Activated CD4-positive, alpha-beta T cell treated with anti-CD3 and anti-CD28 coated beads, Interleukin-10, Interleukin-2, amounts not matched to agents 100 ng/mL and 50 ng/mL, durations not matched to agents 16 hours and 8 hours (primary cell): ENCODE results near the gene HSP90AA1.
A peak's percentile ranks its signal among the peaks of the same experiment; 100 is the strongest.

Source experiments
- DNase-seq: peaks from one replicate; pipeline ENCODE4 v3.0.0-alpha.2; 2020

HSP90AA1 gene

GRCh38 chr14:102063808-102064429, 22.9 kb downstream of the HSP90AA1 start:
- DNase-seq: no peak

DNA sequence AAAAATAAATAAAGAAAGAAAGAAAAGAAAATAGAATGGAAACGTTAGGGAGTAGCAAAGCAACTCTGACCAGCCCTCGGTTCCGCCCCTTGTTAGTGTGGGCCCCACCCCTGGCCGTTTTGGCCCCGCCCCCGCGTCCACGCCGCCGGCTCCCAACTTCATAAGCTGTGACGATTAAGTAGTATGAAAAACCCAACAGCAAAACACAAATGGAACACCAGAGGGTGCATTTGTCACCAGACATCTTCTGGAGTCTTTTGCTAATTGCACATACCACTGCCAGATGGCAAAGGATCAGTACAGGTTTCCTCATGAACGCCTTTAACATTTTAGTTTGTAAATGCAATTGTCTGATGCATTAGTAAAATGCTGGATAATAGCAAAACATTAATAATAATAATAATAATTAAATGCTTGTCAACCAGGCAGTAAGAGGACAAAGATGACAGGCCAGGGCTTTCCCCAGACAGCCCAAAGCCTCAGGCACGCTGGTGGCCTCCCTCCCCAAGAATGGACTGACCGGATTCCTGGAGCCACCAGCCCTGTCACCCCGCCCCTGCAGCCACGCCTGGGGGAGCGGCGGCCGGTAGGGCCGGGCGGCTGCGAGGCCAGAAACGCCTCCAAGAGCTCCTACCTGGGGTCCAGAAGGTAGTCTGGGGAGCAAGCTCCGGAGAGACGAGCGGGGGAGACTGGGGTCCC, 23.6 kb downstream of the HSP90AA1 start:
- DNase-seq: peak; percentile 83

- no peak for DNase-seq
Observed at GRCh38 chr14:102058961-102059360, 27.9 kb downstream of the HSP90AA1 start.

GRCh38 chr14:102058146-102058545, 28.7 kb downstream of the HSP90AA1 start:
- DNase-seq: no peak

DNA sequence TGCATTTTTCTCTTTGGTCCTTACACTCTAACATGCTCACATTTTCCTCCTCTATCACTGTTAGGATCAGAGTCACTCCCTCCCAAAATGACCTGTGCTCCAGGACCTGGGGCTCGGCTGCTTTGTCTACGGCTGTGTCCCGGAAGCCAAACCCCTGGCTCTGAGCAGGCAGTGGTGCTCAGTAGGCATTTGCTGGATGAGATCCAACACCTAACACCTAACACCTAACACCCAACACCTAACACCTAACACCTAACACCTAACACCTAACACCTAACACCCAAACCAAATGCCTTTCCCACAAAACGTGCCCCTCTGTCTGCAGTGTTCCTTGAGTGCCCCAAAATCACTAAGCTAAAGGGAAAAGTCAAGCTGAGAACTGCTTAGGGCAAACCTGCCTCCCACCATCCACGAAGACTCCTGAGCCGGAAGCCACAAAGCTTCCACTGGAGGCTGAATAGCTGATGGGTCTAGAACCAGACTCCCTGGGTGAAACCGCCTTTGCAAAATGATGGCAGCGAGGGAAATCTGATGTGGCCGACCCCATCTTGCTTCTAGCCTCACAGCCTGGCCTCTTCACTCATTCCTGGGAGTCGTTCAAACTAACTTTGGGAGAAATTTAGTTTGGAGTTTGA, 29.2 kb downstream of the HSP90AA1 start:
- DNase-seq: no peak

- no peak for DNase-seq
Observed at GRCh38 chr14:102056694-102057442, 30.0 kb downstream of the HSP90AA1 start.

- DNase-seq: no peak
Observed at GRCh38 chr14:102055181-102055901, 31.5 kb downstream of the HSP90AA1 start.

GRCh38 chr14:102052522-102052921, 34.3 kb downstream of the HSP90AA1 start:
- DNase-seq: no peak

DNA sequence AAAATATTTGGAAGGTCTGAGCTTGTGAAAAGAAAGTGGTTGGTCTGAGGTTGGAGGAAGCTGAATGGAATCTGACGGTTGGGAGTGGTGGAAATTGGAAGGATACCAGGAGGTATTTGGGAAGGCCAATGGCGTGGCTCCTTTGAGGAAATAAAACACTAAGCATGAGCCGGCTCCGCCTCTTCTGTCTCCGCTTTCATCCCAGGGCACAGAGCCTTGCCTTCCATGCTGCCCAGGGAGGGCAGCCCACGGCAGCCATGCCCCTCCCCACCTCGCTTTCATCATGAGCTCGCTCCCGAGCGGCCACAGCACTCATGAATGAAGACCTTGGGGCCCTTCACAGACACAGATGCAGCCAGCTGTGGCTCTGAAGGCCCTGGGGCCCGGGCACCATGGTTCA, 36.2 kb downstream of the HSP90AA1 start:
- DNase-seq: no peak

GRCh38 chr14:102050026-102050405, 36.8 kb downstream of the HSP90AA1 start:
- DNase-seq: no peak

- no peak for DNase-seq
Observed at GRCh38 chr14:102049258-102050025, 37.4 kb downstream of the HSP90AA1 start.

GRCh38 chr14:102047808-102048540, 38.9 kb downstream of the HSP90AA1 start:
- no peak for DNase-seq

DNA sequence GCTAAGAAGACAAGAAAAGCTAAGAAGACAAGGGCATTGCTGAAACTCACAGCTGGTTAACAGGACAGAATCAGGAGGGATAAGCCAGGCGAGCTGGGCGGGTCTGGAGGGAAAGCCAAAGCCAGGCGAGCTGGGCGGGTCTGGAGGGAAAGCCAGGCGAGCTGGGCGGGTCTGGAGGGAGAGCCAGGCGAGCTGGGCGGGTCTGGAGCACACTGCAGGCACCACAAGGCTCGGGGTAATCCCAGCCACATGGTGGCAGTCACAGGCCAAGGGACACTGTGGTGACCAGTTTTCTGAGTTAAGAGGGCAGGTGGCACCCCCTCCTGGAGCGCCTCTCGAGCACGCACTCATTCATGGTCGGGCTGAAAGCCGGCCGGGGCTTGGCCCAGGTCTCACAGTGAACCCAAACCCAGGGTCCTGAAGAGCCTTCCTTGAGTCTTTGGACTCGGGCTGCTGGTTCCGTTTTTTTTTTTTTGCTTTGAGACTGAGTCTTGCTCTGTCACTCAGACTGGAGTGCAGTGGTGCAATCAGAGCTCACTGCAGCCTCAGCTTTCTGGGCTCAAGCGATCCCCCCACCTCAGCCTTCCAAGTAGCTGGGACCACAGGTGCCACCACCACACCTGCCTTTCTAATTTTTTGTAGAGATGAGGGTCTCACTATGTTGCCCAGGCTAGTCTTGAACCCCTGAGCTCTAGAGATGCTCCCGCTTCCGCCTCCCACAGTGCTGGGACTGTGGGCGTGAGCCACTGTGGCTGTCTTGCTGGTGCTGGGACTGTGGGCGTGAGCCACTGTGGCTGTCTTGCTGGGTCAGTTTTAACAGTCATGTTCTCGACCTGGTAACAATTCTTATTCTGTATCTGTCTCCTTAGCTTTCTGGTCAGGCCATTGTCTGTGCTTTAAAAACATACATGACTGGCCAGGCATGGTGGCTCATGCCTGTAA, 40.2 kb downstream of the HSP90AA1 start:
- peak; percentile 36 for DNase-seq

GRCh38 chr14:102044566-102044965, 42.3 kb downstream of the HSP90AA1 start:
- no peak for DNase-seq

DNA sequence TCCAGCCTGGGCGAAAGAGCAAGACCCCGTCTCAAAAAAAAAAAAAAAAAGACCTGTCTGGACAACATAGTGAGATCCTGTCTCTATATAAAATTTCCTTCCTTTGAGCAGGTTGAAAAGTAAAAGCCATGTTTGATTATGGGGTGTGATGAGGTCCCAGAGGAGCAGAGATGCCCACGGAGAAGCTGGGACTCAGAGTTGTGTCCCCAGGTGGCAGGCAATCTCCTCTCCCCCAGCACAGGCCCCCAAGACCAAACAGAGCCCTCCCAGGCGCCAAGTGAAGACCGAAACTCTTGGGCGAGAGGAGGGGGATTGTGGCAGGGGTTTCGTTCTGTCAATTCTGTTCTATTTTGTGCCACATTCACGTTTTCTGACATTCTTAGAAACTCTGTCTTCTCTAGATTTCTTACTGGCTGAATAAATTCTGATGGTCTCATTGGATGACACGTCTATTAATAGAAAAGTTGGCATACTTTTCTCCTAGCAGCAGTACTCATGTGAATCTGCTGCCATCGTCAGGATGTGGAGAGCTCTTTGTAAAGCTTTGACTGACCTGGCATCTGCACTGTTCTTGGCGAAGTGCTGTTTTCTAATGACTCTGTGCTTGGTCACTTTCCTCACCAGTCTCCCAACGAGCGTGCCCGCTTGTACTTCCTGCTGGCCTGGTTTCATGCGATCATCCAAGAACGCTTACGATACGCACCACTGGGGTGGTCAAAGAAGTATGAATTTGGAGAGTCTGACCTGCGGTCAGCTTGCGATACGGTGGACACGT, 43.4 kb downstream of the HSP90AA1 start:
- DNase-seq: no peak

DNA sequence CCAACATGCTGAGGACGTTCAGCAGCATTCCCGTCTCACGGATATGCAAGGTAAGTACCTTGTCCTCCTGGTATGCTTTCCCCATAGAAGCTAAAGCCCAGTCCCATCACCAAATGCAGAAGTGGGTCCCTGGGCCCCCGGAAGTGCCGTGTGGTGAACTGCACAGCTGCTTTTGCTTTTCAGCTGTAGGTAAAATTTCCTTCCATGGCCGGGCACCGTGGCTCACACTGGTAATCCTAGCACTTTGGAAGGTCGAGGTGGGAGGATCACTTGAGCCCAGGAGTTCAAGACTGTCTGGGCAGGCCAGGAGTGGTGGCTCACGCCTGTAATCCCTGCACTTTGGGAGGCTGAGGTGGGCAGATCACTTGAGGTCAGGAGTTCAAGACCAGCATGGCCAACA, 44.1 kb downstream of the HSP90AA1 start:
- DNase-seq: no peak

GRCh38 chr14:102040153-102040552, 46.7 kb downstream of the HSP90AA1 start:
- DNase-seq: no peak

GRCh38 chr14:102039157-102039556, 47.7 kb downstream of the HSP90AA1 start:
- DNase-seq: no peak

GRCh38 chr14:102037686-102038085, 49.2 kb downstream of the HSP90AA1 start:
- DNase-seq: no peak
